GM18873 (cell line): ENCODE results near the gene GPC4.
"Not testable (repeated sequence)": the region's sequence is repeated elsewhere in the genome, so short reads cannot be mapped to it uniquely, and the experiment has no call there.

Source experiments
- ATAC-seq: cut with Tn5 transposase; IDR thresholded peaks from one replicate; pipeline ENCODE4 v1.9.1; 2021; ENCODE audit warnings: mild to moderate bottlenecking, moderate library complexity, moderate number of reproducible peaks; ENCODE audit not compliant: unreplicated experiment, low FRiP score

The GPC4 gene

GRCh38 chrX:133370696-133371275 is 44.5 kb downstream of the GPC4 start:
- no peak for ATAC-seq

GRCh38 chrX:133369065-133369464 is 46.2 kb downstream of the GPC4 start:
- no peak for ATAC-seq

- ATAC-seq, result no peak
Observed at GRCh38 chrX:133366735-133367134, 48.6 kb downstream of the GPC4 start.

- no peak for ATAC-seq
Observed at GRCh38 chrX:133365871-133366611, 49.2 kb downstream of the GPC4 start.

GRCh38 chrX:133364865-133365264 is 50.4 kb downstream of the GPC4 start:
- no peak for ATAC-seq

- no peak for ATAC-seq
Observed at GRCh38 chrX:133364196-133364595, 51.1 kb downstream of the GPC4 start.

GRCh38 chrX:133362538-133362937 is 52.8 kb downstream of the GPC4 start:
- ATAC-seq, result no peak

GRCh38 chrX:133359466-133359865 is 55.8 kb downstream of the GPC4 start:
- no peak for ATAC-seq

GRCh38 chrX:133353233-133353632 is 62.1 kb downstream of the GPC4 start:
- ATAC-seq, result no peak

GRCh38 chrX:133350751-133351150 is 64.5 kb downstream of the GPC4 start:
- ATAC-seq, result no peak

- no peak for ATAC-seq
Observed at GRCh38 chrX:133346026-133346425, 69.3 kb downstream of the GPC4 start.

GRCh38 chrX:133339566-133339965 is 75.7 kb downstream of the GPC4 start:
- no peak for ATAC-seq

- ATAC-seq, result no peak
Observed at GRCh38 chrX:133337250-133337649, 78.0 kb downstream of the GPC4 start.

- ATAC-seq, result no peak
Observed at GRCh38 chrX:133335027-133335426, 80.3 kb downstream of the GPC4 start.

GRCh38 chrX:133333154-133333750 is 82.0 kb downstream of the GPC4 start:
- no peak for ATAC-seq

GRCh38 chrX:133332737-133333136 is 82.6 kb downstream of the GPC4 start:
- ATAC-seq, result no peak

- no peak for ATAC-seq
Observed at GRCh38 chrX:133330956-133331355, 84.3 kb downstream of the GPC4 start.

GRCh38 chrX:133325422-133325821 is 89.9 kb downstream of the GPC4 start:
- no peak for ATAC-seq

GRCh38 chrX:133323431-133323830 is 91.9 kb downstream of the GPC4 start:
- no peak for ATAC-seq

GRCh38 chrX:133322269-133322668 is 93.0 kb downstream of the GPC4 start:
- ATAC-seq, result not testable (repeated sequence)

GRCh38 chrX:133321451-133321850 is 93.8 kb downstream of the GPC4 start:
- ATAC-seq, result no peak

- ATAC-seq, result no peak
Observed at GRCh38 chrX:133314281-133314680, 101.0 kb downstream of the GPC4 start.
